Measurements from ENCODE around the gene TMEM151B. TPM values are rescaled to one million over a fixed set of nuclear protein-coding genes. Genes with fewer than 3 reads are reported as not detected.

Gene TMEM151B
- total and polyA plus RNA-seq, 2 of the 13 experiments (the other 11 are each of a cell fraction or from before 2014, with no cell fraction given): not detected

DNA sequence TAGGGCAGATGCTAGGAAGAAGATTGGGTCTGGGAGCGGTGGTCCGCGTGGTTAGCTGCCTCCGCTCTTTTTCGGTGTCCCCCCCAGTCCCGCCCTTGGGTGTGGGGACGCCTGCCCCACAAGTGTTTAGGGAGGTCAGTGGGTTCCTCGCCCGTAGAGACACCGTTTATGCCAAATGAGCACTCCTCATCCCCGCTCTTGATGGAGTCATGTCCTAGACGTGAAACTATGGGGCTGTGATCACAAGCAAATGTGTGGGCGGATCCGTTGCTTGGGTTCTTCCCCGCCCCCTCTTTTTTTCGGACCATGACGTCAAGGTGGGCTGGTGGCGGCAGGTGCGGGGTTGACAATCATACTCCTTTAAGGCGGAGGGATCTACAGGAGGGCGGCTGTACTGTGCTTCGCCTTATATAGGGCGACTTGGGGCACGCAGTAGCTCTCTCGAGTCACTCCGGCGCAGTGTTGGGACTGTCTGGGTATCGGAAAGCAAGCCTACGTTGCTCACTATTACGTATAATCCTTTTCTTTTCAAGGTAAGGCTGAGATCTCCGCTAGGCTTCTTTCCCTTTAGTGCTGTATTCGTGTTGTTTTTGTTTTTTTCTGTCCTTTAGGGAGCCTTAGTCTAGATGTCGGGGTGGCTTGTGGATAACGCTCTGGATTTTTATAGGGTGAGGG is 23.4 kb upstream of the TMEM151B start, which contains the start of gene HSP90AB1 (continued):
- TF ChIP-seq ZNF343 (CRISPR knock-in tag; IDR thresholded peaks at IDR 0.05): no peak
- TF ChIP-seq PBX3 (CRISPR knock-in tag; IDR thresholded peaks at IDR 0.05; ENCODE audit: borderline replicate concordance): peak; percentile 54; the same call in 1 of the 2 replicates
- peak; percentile 94 for TF ChIP-seq SALL2 (CRISPR knock-in tag; IDR thresholded peaks at IDR 0.05)
- peak; percentile 78; the same call in 1 of the 2 replicates for TF ChIP-seq MAZ (IDR thresholded peaks at IDR 0.05; ENCODE audit: borderline replicate concordance, low read depth, low read length)
- TF ChIP-seq MAZ (CRISPR knock-in tag; IDR thresholded peaks at IDR 0.05; ENCODE audit: low read depth): no peak; the same call in none of the 2 replicates
- peak; percentile 73 for TF ChIP-seq ZNF589 (CRISPR knock-in tag; conservative IDR thresholded peaks at IDR 0.05)
- peak; percentile 70 for TF ChIP-seq ZNF263 (CRISPR knock-in tag; IDR thresholded peaks at IDR 0.05)
- TF ChIP-seq, protein P1, sequence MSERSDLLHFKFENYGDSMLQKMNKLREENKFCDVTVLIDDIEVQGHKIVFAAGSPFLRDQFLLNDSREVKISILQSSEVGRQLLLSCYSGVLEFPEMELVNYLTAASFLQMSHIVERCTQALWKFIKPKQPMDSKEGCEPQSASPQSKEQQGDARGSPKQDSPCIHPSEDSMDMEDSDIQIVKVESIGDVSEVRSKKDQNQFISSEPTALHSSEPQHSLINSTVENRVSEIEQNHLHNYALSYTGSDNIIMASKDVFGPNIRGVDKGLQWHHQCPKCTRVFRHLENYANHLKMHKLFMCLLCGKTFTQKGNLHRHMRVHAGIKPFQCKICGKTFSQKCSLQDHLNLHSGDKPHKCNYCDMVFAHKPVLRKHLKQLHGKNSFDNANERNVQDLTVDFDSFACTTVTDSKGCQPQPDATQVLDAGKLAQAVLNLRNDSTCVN (CRISPR knock-in tag; IDR thresholded peaks at IDR 0.05; ENCODE audit: borderline replicate concordance): no peak; the same call in 1 of the 2 replicates
- TF ChIP-seq ATF2 (CRISPR knock-in tag; IDR thresholded peaks at IDR 0.05): peak; percentile 93
- TF ChIP-seq YEATS2 (CRISPR knock-in tag; IDR thresholded peaks at IDR 0.05; ENCODE audit: borderline replicate concordance): peak; percentile 77; the same call in 1 of the 2 replicates
- TF ChIP-seq PBX2 (CRISPR knock-in tag; IDR thresholded peaks at IDR 0.05): no peak
- peak; percentile 59 for TF ChIP-seq PAXIP1 (CRISPR knock-in tag; conservative IDR thresholded peaks at IDR 0.05)
- peak; percentile 46; the same call in 1 of the 2 replicates for TF ChIP-seq BRCA1 (CRISPR knock-in tag; IDR thresholded peaks at IDR 0.05)
- TF ChIP-seq, protein P2, sequence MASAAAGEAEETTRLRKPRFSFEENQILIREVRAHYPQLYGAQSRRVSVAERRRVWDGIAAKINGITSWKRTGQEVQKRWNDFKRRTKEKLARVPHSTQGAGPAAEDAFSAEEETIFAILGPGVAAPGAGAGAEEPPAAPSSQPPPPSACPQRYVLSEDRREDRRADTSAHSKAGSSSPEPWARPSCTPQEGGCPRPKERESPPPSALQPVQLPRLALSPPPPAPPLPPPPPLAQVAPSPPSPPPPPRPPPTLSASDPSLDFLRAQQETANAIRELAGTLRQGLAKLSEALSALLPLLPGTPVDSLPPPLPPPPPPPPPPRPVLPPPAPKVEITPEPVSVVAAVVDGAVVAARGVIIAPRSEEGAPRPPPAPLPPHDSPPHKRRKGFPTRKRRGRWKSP (CRISPR knock-in tag; IDR thresholded peaks at IDR 0.05): peak; percentile 70; the same call in 1 of the 2 replicates
- TF ChIP-seq RBFOX2 (IDR thresholded peaks at IDR 0.05; ENCODE audit: low read depth, low read length): peak; percentile 2; the same call in 1 of the 2 replicates
- TF ChIP-seq ZNF276 (CRISPR knock-in tag; IDR thresholded peaks at IDR 0.05; ENCODE audit: low read depth): peak; percentile 70

Measured in HepG2 (cell line).